ENCODE data around the gene BICC1.

Gene BICC1

GRCh38 chr10:58662314-58662713 lies 149.6 kb downstream of the BICC1 start:
- in situ Hi-C loops (cut with HindIII; ENCODE audit: low pct_ligation_motif_present, low pct_unique_long_range_greater_than_20kb, low sequenced_read_pairs), result no loop called here
- DNase-seq, result peak; percentile 86

DNA sequence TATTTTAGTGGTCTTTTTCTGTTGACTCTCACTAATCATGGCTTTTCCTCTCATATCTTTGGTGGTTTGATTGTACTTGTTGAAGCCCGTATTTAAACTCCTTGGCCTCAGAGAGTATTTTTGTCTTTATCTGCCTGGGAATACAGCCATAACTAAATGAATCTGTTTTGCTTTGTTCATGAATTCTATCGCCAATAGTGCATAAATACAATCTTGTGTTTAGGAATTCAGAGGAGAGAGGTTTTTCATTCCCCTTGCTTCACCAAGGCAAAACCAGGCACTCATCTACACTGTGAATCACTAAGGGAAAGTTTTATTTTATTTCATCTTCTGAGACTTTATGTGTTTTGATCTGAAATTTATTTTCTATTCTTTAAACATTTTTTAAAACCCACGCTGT lies 152.7 kb downstream of the BICC1 start:
- DNase-seq, result no peak
- in situ Hi-C loops (cut with HindIII; ENCODE audit: low pct_ligation_motif_present, low pct_unique_long_range_greater_than_20kb, low sequenced_read_pairs), result no loop called here

- peak; percentile 71 for DNase-seq
These were observed 153.4 kb downstream of the BICC1 start for GRCh38 chr10:58666024-58666423.

GRCh38 chr10:58667658-58668310 lies 155.1 kb downstream of the BICC1 start:
- DNase-seq, result no peak
- in situ Hi-C loops (cut with HindIII; ENCODE audit: low pct_ligation_motif_present, low pct_unique_long_range_greater_than_20kb, low sequenced_read_pairs), result no loop called here

More at GRCh38 chr10:58666024-58666423, 153.4 kb downstream of the BICC1 start:
- in situ Hi-C loops (cut with HindIII; ENCODE audit: low pct_ligation_motif_present, low pct_unique_long_range_greater_than_20kb, low sequenced_read_pairs), result no loop called here

DNA sequence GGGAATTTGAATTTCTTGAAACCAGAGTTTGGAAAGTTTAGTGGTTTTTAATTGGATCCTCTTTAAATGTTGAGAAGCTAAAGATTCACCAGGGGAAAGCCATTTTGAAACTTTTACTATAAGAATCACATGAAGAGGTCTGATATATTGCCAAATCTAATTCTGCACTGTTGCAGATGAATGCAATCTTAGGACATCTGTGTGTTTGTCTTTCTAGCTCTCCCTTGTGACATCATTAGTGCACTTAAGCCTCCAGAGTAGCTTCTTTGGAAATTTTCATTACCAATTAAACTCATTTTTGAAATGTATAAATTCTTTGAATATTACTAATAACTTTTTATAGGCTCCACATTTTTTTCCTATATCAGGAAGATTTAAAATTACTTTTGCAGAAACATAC lies 160.2 kb downstream of the BICC1 start:
- no peak for DNase-seq
- in situ Hi-C loops (cut with HindIII; ENCODE audit: low pct_ligation_motif_present, low pct_unique_long_range_greater_than_20kb, low sequenced_read_pairs), result no loop called here

DNA sequence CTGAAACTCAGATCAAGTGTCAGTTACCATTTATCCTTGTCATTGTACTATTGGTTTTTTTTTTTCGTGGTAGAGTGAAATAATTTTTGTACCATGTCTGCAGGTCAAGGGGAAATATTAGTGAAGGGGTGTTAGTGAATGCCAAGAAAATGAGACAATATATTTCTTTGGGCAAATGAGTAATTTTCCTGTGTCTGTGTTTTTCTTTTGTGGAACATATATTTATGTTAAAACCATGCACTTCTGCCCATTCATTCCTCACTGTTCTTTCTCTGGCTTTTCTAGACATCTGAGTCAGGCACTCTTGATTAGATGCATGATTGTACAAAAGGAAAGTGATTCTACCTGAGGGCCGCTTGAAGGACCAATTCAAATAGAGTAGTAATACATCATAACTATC lies 161.6 kb downstream of the BICC1 start:
- DNase-seq, result no peak
- in situ Hi-C loops (cut with HindIII; ENCODE audit: low pct_ligation_motif_present, low pct_unique_long_range_greater_than_20kb, low sequenced_read_pairs), result no loop called here

- no peak for DNase-seq
- in situ Hi-C loops (cut with HindIII; ENCODE audit: low pct_ligation_motif_present, low pct_unique_long_range_greater_than_20kb, low sequenced_read_pairs), result no loop called here
These were observed 162.6 kb downstream of the BICC1 start for GRCh38 chr10:58675321-58675720.

- DNase-seq, result no peak
- in situ Hi-C loops (cut with HindIII; ENCODE audit: low pct_ligation_motif_present, low pct_unique_long_range_greater_than_20kb, low sequenced_read_pairs), result no loop called here
These were observed 178.9 kb downstream of the BICC1 start for GRCh38 chr10:58691528-58691927.

DNA sequence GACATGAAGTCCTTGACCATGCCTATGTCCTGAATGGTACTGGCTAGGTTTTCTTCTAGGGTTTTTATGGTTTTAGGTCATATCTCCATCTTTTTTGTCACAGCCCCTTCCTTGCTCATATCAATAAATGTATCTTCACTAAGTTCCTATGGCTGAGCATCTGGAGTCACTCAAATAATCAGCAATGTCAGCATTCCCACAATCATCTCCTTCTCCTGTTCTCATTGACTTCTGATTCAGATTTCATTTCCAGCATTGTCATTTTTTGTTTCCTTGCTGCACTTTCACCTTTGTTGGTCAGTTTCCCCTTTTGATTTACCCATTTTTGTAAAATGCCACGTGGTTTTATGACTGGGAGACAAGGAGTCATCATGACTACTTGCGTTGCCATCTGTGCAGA lies 181.2 kb downstream of the BICC1 start:
- in situ Hi-C loops (cut with HindIII; ENCODE audit: low pct_ligation_motif_present, low pct_unique_long_range_greater_than_20kb, low sequenced_read_pairs), result no loop called here
- no peak for DNase-seq

DNA sequence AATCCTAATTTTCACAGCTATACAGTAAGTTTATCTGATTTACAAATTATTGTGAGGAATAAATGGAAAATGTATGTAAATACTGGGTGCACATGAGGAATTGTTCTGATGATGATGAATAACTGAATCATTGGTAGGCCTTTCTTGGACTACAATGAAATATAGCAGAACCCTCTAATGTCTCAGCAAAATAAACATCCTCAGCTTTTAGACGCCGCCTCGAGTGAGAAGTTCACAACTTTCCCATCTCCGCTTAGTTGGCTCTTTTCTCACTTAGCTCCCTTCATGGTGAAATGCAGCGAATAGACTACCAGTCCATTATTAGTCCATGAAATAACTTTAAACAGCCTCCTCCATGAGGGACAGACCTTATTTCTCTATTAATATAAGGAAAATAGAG lies 182.3 kb downstream of the BICC1 start:
- in situ Hi-C loops (cut with HindIII; ENCODE audit: low pct_ligation_motif_present, low pct_unique_long_range_greater_than_20kb, low sequenced_read_pairs), result no loop called here
- no peak for DNase-seq

DNA sequence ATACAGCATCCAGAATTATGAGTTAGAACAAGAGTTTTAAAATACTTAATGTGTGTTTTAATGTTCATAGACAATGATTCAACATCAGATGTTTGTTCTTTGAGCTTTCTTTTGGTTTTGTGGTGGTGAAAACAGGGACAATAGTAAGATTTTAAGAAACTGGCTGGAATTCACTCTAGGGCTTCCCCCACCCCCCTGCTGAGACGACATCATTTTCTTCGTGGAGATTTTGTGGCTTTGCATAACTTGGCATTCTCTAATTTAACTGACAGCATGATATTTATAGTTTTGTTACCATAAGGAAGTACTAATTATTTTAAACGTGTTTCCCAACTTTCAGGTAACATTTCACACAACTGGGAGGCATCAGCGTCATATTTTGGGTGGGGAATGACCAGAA lies 184.1 kb downstream of the BICC1 start:
- DNase-seq, result no peak
- in situ Hi-C loops (cut with HindIII; ENCODE audit: low pct_ligation_motif_present, low pct_unique_long_range_greater_than_20kb, low sequenced_read_pairs), result no loop called here

- in situ Hi-C loops (cut with HindIII; ENCODE audit: low pct_ligation_motif_present, low pct_unique_long_range_greater_than_20kb, low sequenced_read_pairs), result no loop called here
These were observed 185.0 kb downstream of the BICC1 start for GRCh38 chr10:58697691-58698090.

DNA sequence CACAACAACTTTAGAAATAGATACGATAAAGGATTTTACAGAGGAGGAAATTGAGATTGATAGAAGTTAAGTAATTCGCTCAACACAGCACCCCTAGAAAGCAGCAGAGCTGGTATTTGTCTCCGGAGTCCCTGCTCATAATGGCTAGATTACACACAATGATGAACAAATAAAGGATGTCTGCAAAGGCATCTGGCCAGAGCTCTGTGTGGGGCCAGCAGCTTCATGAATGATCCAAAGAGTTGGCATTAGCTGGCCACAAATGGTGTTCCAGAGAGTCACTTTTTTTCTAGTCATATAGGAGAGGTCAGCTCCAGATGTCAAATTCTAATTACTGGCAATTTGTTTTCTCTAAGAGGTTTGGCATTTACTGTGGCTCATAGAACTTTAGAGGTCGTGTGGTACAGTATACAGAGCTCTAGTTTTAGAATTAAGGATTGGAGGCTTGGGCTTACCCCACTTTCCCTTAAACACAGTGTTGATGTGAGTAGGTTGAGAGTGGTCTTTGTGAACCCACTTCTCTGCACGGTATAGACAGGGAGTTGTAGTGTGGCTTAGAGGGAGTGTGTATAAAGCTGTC lies 186.2 kb downstream of the BICC1 start:
- no peak for DNase-seq
- in situ Hi-C loops (cut with HindIII; ENCODE audit: low pct_ligation_motif_present, low pct_unique_long_range_greater_than_20kb, low sequenced_read_pairs), result no loop called here

More at GRCh38 chr10:58697691-58698090, 185.0 kb downstream of the BICC1 start:
- no peak for DNase-seq

DNA sequence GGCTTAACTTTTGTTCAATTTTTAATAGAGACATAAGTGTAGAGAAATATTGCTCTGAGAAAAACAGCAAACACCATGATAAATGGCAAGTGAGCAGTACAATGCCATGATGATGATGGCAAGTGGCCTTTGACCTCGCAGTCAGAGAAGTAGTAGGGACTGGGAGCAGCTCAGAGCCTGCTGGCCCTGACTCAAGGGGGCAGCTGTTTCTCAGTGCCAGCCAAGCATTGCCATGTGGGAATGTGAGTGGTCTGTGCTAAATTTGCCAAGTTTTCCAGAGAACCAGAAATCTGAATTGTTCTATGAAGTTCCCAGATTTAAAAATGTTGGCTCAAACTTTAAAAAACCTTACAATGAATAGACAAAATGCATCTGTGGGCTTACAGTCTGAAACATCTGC lies 187.9 kb downstream of the BICC1 start:
- DNase-seq, result no peak
- in situ Hi-C loops (cut with HindIII; ENCODE audit: low pct_ligation_motif_present, low pct_unique_long_range_greater_than_20kb, low sequenced_read_pairs), result no loop called here

DNA sequence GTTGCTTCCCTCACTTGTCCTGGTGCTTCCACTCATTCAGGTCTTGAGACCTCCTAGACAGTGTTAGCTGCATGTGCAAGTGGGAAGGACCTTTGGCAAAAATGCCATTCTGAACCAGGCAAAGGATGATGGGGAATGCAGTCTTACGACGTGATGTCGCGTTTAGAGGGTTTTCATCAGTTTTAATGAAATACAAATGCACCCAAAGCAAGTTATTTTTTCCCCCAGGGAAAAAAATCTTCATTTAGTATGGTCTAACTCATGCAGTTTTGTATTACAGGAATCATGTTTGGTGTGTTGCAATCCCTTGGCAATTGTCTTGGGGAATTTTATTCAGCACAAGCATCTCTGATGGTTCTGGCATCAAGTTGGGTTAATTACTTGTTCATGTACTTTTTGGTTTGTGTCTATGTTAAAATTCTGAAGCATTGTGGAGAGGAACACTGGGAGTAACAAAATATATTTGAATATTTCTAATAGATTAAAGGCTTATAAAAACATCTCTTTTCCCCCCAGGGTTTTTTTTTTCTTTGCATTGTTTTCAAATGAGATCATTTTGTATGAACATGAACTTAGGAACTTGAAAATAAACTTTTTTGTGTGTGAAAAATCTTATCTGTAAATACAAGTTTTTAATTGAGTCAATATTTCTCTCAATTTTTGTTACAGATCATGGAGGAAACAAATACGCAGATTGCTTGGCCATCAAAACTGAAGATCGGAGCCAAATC lies 188.9 kb downstream of the BICC1 start:
- in situ Hi-C loops (cut with HindIII; ENCODE audit: low pct_ligation_motif_present, low pct_unique_long_range_greater_than_20kb, low sequenced_read_pairs), result no loop called here
- no peak for DNase-seq

DNA sequence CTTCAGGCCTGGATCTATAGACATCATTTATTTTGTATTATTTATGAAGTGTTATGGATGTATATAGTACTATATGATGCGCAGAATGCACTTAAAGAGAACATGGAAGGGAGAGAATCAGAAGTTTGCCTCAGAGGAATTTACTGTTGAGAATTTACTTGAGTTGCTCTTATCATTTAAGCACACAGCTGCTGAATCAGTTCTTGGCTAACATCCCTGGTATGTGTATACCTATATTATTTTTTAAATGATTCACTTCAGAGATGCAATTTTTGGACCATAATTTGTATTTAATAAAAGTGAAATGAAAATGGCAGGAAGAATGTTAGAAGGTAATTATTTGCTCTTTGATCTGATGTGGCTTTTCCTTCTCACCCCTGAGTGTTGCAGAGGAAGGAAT lies 191.6 kb downstream of the BICC1 start:
- DNase-seq, result no peak
- in situ Hi-C loops (cut with HindIII; ENCODE audit: low pct_ligation_motif_present, low pct_unique_long_range_greater_than_20kb, low sequenced_read_pairs), result no loop called here

- DNase-seq, result no peak
- in situ Hi-C loops (cut with HindIII; ENCODE audit: low pct_ligation_motif_present, low pct_unique_long_range_greater_than_20kb, low sequenced_read_pairs), result no loop called here
These were observed 192.0 kb downstream of the BICC1 start for GRCh38 chr10:58704671-58705141.

- in situ Hi-C loops (cut with HindIII; ENCODE audit: low pct_ligation_motif_present, low pct_unique_long_range_greater_than_20kb, low sequenced_read_pairs), result no loop called here
- no peak for DNase-seq
These were observed 194.2 kb downstream of the BICC1 start for GRCh38 chr10:58706836-58707235.

GRCh38 chr10:58712141-58712540 lies 199.5 kb downstream of the BICC1 start:
- in situ Hi-C loops (cut with HindIII; ENCODE audit: low pct_ligation_motif_present, low pct_unique_long_range_greater_than_20kb, low sequenced_read_pairs), result no loop called here
- no peak for DNase-seq

DNA sequence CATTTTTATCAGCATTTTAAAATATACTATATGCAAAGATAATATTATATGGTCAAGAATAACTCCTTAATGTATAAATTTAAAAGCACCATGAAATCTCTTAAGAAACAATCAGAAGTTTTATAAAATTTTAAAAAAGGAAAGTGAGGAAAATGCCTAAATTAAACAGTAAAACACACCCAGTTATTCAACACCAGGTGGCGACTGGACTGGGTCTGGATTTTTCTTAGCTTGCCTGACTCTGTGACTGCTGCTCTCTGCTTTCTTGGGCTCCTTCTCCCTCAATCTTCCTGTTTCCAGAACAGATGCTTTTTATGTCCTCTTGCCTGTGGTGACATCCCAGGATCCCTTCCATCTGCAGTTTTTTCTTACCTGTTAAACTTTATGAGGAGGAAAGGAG lies 200.3 kb downstream of the BICC1 start:
- in situ Hi-C loops (cut with HindIII; ENCODE audit: low pct_ligation_motif_present, low pct_unique_long_range_greater_than_20kb, low sequenced_read_pairs), result no loop called here
- DNase-seq, result peak; percentile 24
